Measurements from ENCODE around the gene SLC35F3. TPM values are rescaled to one million over a fixed set of nuclear protein-coding genes. Genes with fewer than 3 reads are reported as not detected.
"Not testable (repeated sequence)": the region's sequence is repeated elsewhere in the genome, so short reads cannot be mapped to it uniquely, and the experiment has no call there.

SLC35F3 gene
- total RNA-seq, 1 donor from 2014 or later = 2.6 TPM

DNA sequence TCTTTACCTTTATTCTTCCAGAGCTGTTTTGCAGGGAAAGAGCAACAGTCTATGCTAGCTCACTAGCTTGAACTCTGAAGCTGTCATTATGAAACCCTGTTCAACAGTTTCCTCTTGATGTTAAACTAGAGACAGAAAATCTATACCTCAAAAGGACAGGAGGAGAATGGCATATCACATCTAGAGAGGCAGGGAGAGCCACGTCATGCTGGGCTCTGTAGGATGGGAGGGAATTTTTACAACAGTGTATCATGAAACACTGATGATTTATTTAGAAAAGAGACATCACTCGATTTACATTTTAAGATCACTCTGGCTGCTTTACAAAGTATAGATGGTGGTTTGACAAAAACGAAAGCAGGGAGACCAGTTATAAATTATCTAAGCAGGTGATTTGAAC, 243.9 kb downstream of the SLC35F3 start:
- TF ChIP-seq, protein P1, sequence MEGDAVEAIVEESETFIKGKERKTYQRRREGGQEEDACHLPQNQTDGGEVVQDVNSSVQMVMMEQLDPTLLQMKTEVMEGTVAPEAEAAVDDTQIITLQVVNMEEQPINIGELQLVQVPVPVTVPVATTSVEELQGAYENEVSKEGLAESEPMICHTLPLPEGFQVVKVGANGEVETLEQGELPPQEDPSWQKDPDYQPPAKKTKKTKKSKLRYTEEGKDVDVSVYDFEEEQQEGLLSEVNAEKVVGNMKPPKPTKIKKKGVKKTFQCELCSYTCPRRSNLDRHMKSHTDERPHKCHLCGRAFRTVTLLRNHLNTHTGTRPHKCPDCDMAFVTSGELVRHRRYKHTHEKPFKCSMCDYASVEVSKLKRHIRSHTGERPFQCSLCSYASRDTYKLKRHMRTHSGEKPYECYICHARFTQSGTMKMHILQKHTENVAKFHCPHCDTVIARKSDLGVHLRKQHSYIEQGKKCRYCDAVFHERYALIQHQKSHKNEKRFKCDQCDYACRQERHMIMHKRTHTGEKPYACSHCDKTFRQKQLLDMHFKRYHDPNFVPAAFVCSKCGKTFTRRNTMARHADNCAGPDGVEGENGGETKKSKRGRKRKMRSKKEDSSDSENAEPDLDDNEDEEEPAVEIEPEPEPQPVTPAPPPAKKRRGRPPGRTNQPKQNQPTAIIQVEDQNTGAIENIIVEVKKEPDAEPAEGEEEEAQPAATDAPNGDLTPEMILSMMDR (conservative IDR thresholded peaks at IDR 0.05) = no peak
- Mint-ChIP-seq H3K27me3 (ENCODE audit: low read depth) (no peaks in the 10 kb centered on the region), H3K9me3 (no peaks in the 10 kb centered on the region), H3K27ac (ENCODE audit: unreplicated experiment) (no peak overlapping the region), H3K4me3 (no peak overlapping the region), H3K36me3 (ENCODE audit: low read depth) (no peaks in the 10 kb centered on the region), H3K4me1 (no peaks in the 10 kb centered on the region)
- no peak for DNase-seq (ENCODE audit: low read depth, low spot score)

- Mint-ChIP-seq H3K27ac (ENCODE audit: unreplicated experiment) (no peak overlapping the region), H3K36me3 (ENCODE audit: low read depth) (no peaks in the 10 kb centered on the region), H3K4me1 (no peaks in the 10 kb centered on the region), H3K27me3 (ENCODE audit: low read depth) (no peaks in the 10 kb centered on the region), H3K9me3 (no peaks in the 10 kb centered on the region), H3K4me3 (no peak overlapping the region)
- DNase-seq (ENCODE audit: low read depth, low spot score) = no peak
- TF ChIP-seq, protein P1 (conservative IDR thresholded peaks at IDR 0.05) = no peak
These were observed 244.3 kb downstream of the SLC35F3 start for GRCh38 chr1:234148816-234149215.

- DNase-seq (ENCODE audit: low read depth, low spot score) = no peak
- Mint-ChIP-seq H3K27me3 (ENCODE audit: low read depth) (no peaks in the 10 kb centered on the region), H3K4me1 (no peaks in the 10 kb centered on the region), H3K9me3 (no peaks in the 10 kb centered on the region), H3K36me3 (ENCODE audit: low read depth) (no peaks in the 10 kb centered on the region), H3K27ac (ENCODE audit: unreplicated experiment) (no peak overlapping the region), H3K4me3 (no peak overlapping the region)
- TF ChIP-seq, protein P1 (conservative IDR thresholded peaks at IDR 0.05) = no peak
These were observed 244.7 kb downstream of the SLC35F3 start for GRCh38 chr1:234149217-234149616.

DNA sequence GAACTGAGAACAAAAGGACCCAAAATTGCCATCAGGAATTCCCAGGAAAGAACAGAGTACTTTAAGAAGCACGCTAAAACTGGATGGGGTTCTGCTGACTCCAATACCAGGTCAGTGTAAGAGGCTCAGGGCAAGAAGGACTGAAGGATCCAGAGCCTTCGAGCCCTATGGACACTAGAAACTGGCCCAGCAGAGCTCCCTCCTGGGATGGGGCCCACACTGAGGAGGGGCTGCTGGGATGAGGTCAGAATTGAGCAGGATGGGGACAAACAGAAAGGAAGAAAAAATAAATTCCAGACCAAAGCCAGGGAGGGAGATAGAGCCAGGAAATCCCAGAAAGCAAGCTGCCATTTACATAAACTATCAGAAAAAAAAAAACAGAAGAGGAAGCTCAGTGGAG, 246.4 kb downstream of the SLC35F3 start:
- no peak overlapping the region for H3K4me3 Mint-ChIP-seq
- H3K9me3 Mint-ChIP-seq = no peaks in the 10 kb centered on the region
- H3K27ac Mint-ChIP-seq (ENCODE audit: unreplicated experiment) = no peak overlapping the region
- H3K27me3 Mint-ChIP-seq (ENCODE audit: low read depth) = no peaks in the 10 kb centered on the region
- no peaks in the 10 kb centered on the region for H3K4me1 Mint-ChIP-seq
- H3K36me3 Mint-ChIP-seq (ENCODE audit: low read depth) = no peaks in the 10 kb centered on the region
- TF ChIP-seq, protein P1 (conservative IDR thresholded peaks at IDR 0.05) = no peak
- no peak for DNase-seq (ENCODE audit: low read depth, low spot score)

GRCh38 chr1:234152344-234152743, 247.9 kb downstream of the SLC35F3 start:
- not testable (repeated sequence) for H3K27me3 Mint-ChIP-seq (ENCODE audit: low read depth)

DNA sequence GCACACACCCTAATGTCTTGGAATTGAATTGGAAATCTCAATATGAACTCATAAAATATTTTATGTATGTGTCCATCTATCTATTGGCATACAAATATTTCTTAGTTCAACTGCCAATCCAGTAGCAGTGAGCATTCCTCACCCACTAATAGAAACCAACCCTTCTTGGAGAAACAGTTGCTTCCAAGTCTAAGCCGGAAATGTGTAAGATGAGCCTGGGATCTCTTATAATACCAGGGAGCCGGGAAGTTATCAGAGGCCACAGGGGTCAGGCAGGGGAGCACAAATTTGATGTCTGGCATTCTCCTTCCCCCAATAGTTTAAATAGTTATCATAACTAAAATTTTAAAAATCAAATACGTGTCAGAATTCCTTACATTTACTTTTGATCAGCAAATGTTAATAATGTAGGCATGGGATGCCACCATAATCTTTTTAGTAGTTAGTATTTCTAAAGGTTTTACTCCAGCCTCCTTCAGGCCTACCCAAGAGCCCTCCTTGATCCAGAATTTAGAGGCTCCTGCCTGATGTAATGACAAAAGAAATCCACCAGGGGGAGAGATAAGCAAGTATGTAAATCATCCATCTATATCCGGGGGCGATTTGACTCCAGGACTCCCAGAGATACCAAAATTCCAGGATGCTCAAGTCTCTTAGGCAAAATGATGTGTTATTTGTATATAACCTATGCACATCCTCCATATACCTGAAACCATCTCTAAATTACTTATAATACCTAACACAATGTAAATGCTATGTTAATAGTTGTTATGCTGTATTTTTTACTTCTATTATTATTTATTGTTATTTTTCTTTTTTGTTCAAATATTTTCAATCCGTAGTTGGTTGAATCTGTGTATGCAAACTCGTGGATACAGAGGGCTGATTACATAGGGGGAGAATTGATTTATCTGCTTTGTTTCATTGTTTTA, 250.1 kb downstream of the SLC35F3 start:
- Mint-ChIP-seq H3K36me3 (ENCODE audit: low read depth) (no peaks in the 10 kb centered on the region), H3K4me3 (no peak overlapping the region), H3K9me3 (no peaks in the 10 kb centered on the region), H3K4me1 (no peaks in the 10 kb centered on the region), H3K27me3 (ENCODE audit: low read depth) (peaks cover 2% of the 10 kb centered on the region), H3K27ac (ENCODE audit: unreplicated experiment) (no peak overlapping the region)
- peak; percentile 14 for DNase-seq (ENCODE audit: low read depth, low spot score)
- TF ChIP-seq, protein P1 (conservative IDR thresholded peaks at IDR 0.05) = peak; percentile 83

More at GRCh38 chr1:234152344-234152743, 247.9 kb downstream of the SLC35F3 start:
- not testable (repeated sequence) for H3K4me1 Mint-ChIP-seq; H3K4me3 Mint-ChIP-seq; H3K27ac Mint-ChIP-seq (ENCODE audit: unreplicated experiment); H3K36me3 Mint-ChIP-seq (ENCODE audit: low read depth); DNase-seq (ENCODE audit: low read depth, low spot score); H3K9me3 Mint-ChIP-seq

Data from neural crest cell (in vitro differentiated cells).